Adipose tissue (tissue), 3 donors: Measurements from ENCODE around the gene ZNF692. TPM values are rescaled to one million over a fixed set of nuclear protein-coding genes. Genes with fewer than 3 reads are reported as not detected.

Source experiments
- H3K27ac ChIP-seq: one replicate; pipeline ENCODE4 v1.5.1; 2013; ENCODE audit warnings: low read depth, low read length
- WGBS, 3 donors: extraction: QIAGEN DNeasy Blood & Tissue Kit; methylation state at CpG; one replicate each; pipeline ENCODE4 v1.1.7; 2013; 5-methylcytosine and 5-hydroxymethylcytosine counted together
- polyA plus RNA-seq, 3 donors: library from polyadenylated mRNA; stranded (reverse); fragments of 200-250 nt; gene quantifications; one replicate each; pipeline ENCODE4 v1.2.3, GENCODE V29; 2013
- donor health status: healthy with polysubstance abuse.
- donor health status: Bipolar disorder and iron deficiency.
- donor health status: healthy.

ZNF692 gene
- polyA plus RNA-seq, 3 donors, result 18.3 to 30.4 (median 25.3) TPM

DNA sequence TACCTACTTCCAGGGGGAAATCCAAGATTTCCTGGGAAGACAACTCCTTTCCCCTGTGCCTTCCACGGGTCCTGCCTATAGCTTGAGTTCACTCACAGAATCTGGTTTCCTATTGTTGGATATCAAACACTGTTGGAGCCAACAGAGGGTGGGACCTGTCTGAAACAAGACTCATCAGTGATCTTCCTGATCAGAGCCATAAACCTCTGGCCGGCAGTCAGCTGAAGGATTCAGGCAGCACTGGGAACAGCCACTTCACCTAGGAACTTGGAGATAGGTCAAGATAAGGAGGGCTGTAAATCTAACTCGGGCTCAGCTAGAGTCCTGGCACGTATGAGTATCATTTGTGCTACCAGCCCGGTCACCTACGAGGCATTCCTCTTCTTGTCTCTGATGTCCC lies 56.4 kb downstream of the ZNF692 start:
- no peak overlapping the region for H3K27ac ChIP-seq
- WGBS, 3 donors, result 86 to 95% (median 86%) methylated on average over 6 of the region's 6 CpGs

- H3K27ac ChIP-seq, result no peak overlapping the region
- whole genome bisulfite sequencing, 3 donors, result 45 to 78% (median 76%) methylated on average over 3 of the region's 3 CpGs
Measured at GRCh38 chr1:248800459-248800858, 58.4 kb downstream of the ZNF692 start.

Other genes starting within 250 kb of the ZNF692 start
- not detected for gene OR2T11, start 224.0 kb downstream of the ZNF692 start, polyA plus RNA-seq
- not detected for gene OR2T35, start 213.8 kb downstream of the ZNF692 start, polyA plus RNA-seq
- not detected for gene OR2T27, start 203.6 kb downstream of the ZNF692 start, polyA plus RNA-seq
- gene OR14I1, start 156.3 kb downstream of the ZNF692 start, polyA plus RNA-seq, result not detected
- gene LYPD8, start 103.3 kb downstream of the ZNF692 start, polyA plus RNA-seq, result under 1 TPM in 1 of 3 donors, not detected in 2; 0.22 TPM
- 10 to 100 TPM in 2 of 3 donors, 1 to 10 TPM in 1; 6.8 to 16.1 (median 12.4) TPM for gene SH3BP5L, start 33.2 kb downstream of the ZNF692 start, polyA plus RNA-seq
- 10 to 100 TPM in 2 of 3 donors, 1 to 10 TPM in 1; 9.2 to 18.3 (median 12.7) TPM for gene ZNF672, start 20.9 kb downstream of the ZNF692 start, polyA plus RNA-seq
- 1 to 10 TPM; 2.0 to 2.3 (median 2.2) TPM for gene PGBD2, start 47.1 kb upstream of the ZNF692 start, polyA plus RNA-seq